Central memory CD8-positive, alpha-beta T cell (primary cell): ENCODE measurements around the gene TYW1.
"Not testable (repeated sequence)": the region's sequence is repeated elsewhere in the genome, so short reads cannot be mapped to it uniquely, and the experiment has no call there.

Source experiments
- ATAC-seq: fragments of 150-1000 bp; cut with Tn5 transposase; replicated peaks from 2 replicates; pipeline ENCODE4 v1.10.0; 2022; ENCODE audit warnings: mild to moderate bottlenecking, moderate FRiP score, moderate number of reproducible peaks; ENCODE audit not compliant: poor library complexity, severe bottlenecking; ENCODE audit errors: extremely low read depth
- DNase-seq, 2 donors: peaks; one replicate each; pipeline ENCODE4 v3.0.0; 2021; ENCODE audit warnings: low spot score in 2 of 2
- H3K27ac Mint-ChIP-seq: one replicate; pipeline ENCODE4 v1.8.0; 2022; ENCODE audit warnings: low read depth, mild to moderate bottlenecking, moderate library complexity, mixed read lengths
- H3K27me3 Mint-ChIP-seq: one replicate; pipeline ENCODE4 v1.8.0; 2022; ENCODE audit warnings: mixed read lengths
- H3K36me3 Mint-ChIP-seq: one replicate; pipeline ENCODE4 v1.8.0; 2022; ENCODE audit warnings: mild to moderate bottlenecking, moderate library complexity, mixed read lengths; ENCODE audit not compliant: insufficient read depth
- H3K4me1 Mint-ChIP-seq: one replicate; pipeline ENCODE4 v1.8.0; 2022; ENCODE audit warnings: mixed read lengths
- H3K4me3 Mint-ChIP-seq: one replicate; pipeline ENCODE4 v1.8.0; 2022; ENCODE audit warnings: mild to moderate bottlenecking, moderate library complexity, mixed read lengths
- H3K9me3 Mint-ChIP-seq: one replicate; pipeline ENCODE4 v1.8.0; 2022; ENCODE audit warnings: mixed read lengths

The TYW1 gene

DNA sequence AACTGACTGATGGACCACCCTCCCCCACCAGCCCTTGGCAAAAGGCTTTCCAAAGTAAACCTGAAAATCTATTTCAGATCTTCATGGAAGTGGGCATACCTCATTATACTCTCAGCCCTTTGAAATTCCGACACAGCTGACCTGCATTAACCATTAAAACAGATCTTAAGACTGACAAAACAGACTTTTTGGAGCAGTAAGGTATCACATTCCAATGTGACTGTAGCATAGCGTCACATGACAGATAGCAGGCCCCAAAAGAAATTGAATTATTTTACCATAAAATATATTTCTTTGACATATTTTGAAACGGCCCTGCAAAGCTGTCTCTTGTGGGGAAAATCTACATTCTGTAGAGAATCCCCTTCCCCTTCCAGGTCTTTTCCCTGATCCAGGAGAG lies 269.4 kb downstream of the TYW1 start:
- not testable (repeated sequence) for H3K36me3 Mint-ChIP-seq, ATAC-seq, H3K27me3 Mint-ChIP-seq, H3K4me1 Mint-ChIP-seq, H3K9me3 Mint-ChIP-seq, DNase-seq, H3K4me3 Mint-ChIP-seq, H3K27ac Mint-ChIP-seq

DNA sequence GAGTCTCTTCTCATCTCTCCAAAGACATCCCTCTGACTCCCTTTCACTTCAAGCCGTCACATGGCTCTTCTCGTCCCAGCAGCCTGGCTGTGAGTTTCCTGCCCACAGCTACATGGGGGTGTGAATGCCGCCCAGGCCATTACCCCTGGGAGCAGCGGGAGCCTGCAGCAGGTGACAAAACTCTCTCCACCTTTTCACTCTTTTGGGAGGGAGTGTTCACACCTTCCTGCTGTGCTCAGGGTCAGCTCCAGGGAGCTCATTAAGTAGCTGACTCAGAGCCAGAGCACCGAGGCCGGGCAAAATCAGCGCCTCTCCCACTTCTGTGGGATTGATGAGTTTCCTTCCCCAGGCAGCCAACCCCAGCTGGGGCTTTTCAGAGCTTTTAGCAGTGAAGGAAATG lies 271.3 kb downstream of the TYW1 start:
- Mint-ChIP-seq H3K27ac (no peak overlapping the region), H3K9me3 (no peaks in the 10 kb centered on the region), H3K36me3 (no peaks in the 10 kb centered on the region), H3K4me1 (no peaks in the 10 kb centered on the region), H3K4me3 (no peak overlapping the region), H3K27me3 (no peaks in the 10 kb centered on the region)
- DNase-seq (no peak), ATAC-seq (no peak)

DNA sequence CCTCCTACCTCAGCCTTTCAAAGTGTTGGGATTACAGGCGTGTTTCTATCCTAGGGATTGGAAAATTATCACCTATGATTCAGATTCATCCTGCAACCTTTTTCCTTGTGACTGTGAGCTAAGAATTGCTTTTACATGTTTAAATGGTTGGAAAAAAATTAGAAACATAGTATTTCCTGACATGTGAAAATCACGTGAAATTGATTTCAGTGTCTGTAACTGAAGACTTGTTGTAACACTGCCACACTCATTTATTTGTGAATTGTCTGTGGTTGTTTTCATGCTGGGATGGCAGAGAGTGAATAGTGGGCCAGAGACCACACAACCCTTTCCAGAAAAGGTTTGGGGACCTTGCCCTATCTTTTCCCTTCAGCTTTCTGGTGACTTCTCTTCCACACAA lies 273.3 kb downstream of the TYW1 start:
- not testable (repeated sequence) for DNase-seq, ATAC-seq, H3K27me3 Mint-ChIP-seq, H3K4me3 Mint-ChIP-seq, H3K36me3 Mint-ChIP-seq, H3K9me3 Mint-ChIP-seq, H3K4me1 Mint-ChIP-seq
- peak overlapping the region; percentile 42 for H3K27ac Mint-ChIP-seq
